NOMO-1 treated with DMSO at 0.1 percent for 48 hours (cell line): ENCODE data around the gene SYT2.
A peak's percentile ranks its signal among the peaks of the same experiment; 100 is the strongest.
"Not testable (repeated sequence)": the region's sequence is repeated elsewhere in the genome, so short reads cannot be mapped to it uniquely, and the experiment has no call there.

Experiments
- DNase-seq: peaks from one replicate; lab custom pipeline; 2025; ENCODE audit not compliant: unreplicated experiment; lab: John Stamatoyannopoulos, UW

SYT2 gene

DNA sequence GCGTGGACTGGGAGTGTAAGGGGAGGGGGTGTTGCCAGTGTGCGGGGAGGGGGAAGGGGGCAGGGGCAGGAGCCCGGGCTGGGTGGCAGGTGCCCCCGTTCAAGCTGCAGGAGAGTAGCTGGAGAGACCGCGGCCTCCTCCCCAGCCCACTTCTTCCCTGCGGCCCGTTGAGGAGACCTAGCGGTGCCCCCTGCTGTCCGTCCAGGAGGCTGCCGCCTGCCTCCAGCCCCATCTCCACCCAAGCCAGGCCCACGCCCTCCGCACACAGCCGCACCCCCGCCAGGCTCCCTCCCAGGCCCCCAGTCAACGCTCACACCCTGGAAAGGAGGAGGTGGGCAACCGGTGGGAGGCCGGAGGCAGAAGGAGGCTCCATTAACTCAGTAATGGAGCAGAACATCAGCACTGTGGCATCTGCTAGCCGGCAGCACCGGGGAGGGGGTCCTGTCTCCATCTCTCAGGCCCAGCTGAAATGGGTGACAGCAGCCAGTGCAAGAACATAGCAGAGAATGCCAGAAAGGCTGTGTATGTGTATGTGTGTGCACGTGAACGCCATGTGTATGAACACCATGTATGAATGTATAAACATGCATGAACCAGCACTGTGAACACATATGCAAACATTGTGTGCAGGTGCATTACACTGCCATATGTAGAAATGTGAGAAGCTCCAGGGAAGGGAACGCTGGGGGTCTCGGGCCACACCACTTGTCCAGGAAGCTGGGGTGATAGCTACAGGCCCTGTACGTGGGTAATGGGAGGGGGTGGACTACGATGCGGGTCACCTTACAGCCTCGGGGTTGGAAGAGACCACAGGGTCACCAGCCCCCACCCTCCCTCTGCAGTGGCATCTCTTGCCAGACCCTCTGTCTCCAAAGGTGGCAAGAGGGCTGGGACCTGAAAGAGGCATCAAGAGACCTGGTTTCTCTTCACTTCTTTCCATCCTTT lies 84.6 kb downstream of the SYT2 start:
- peak; percentile 77 for DNase-seq

DNA sequence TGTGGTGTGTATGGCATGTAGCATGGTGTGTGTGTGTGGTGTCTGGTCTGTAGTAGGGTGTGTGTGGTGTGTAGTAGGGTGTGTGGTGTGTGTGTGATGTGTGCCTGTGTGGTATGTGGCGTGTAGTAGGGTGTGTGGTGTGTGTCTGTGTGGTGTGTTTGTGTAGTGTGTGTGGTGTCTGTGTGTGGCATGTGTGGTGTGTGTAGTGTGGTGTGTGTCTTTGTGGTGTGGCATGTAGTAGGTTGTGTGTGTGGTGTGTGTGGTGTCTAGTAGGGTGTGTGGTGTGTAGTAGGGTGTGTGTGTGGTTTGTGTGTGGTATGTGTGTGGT lies 85.5 kb downstream of the SYT2 start:
- DNase-seq, result no peak

GRCh38 chr1:202624088-202624780 lies 86.0 kb downstream of the SYT2 start:
- no peak for DNase-seq

DNA sequence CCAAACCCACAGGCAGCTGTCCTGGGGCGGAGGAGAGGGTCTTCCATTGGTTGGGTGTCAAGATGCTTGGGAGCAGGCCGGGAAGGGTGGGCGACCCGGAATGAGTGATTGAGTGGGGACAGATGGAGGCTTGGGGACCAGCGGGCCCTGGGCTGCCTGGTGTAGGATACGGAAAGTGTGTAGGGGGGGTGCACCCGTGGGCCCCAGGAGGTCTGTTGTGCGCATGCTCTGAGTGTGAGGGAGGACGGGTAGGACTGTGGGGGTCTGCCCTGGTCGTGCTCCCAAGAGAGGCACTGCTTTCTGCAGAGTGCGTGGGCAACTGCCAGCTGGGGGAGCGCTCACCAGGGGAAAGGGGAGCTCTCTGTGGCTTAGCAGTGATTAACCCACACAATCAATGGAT lies 86.8 kb downstream of the SYT2 start:
- not testable (repeated sequence) for DNase-seq

GRCh38 chr1:202623075-202623474 lies 87.2 kb downstream of the SYT2 start:
- DNase-seq, result no peak

GRCh38 chr1:202622388-202622787 lies 87.9 kb downstream of the SYT2 start:
- DNase-seq, result no peak

- no peak for DNase-seq
Measured at GRCh38 chr1:202621446-202621845, 88.8 kb downstream of the SYT2 start.

DNA sequence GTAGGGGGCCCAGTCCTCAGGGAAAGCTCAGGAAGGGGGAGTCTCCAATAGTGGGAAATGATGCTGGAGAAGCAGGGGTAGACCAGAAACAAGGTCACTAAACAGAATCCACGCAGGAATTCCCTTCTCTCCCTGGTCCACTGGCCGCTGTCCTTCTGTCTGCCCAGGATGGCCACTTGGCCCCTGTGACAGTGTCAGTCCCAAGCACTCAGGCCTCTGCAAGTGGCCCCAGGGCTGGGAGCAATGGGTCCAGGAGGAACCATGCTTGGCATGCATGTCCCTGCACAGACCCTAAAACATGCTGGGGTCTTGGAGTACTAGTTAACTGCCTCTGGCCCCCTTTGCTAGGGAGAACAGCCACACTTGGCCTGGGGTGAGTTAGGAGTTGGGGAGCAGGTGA lies 90.2 kb downstream of the SYT2 start:
- not testable (repeated sequence) for DNase-seq

DNA sequence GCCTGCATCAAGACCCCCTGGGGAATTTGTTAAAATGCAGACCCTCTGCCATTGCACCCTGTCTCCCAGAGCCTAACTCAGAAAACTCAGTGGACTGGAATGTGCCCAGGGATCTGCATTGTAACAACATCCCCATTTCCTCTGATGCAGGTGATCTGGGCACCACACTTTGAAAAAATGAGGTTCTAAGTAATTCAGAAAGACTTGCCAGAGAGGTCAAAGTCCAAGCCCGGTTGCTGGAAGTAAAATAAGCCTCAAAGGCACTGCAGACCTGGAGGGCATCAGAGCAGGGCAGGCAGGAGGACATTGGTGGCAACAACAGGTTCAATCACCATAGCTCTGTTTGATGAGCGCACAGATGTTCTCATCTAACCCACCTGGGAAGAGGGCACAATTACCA lies 90.7 kb downstream of the SYT2 start:
- DNase-seq, result no peak

DNA sequence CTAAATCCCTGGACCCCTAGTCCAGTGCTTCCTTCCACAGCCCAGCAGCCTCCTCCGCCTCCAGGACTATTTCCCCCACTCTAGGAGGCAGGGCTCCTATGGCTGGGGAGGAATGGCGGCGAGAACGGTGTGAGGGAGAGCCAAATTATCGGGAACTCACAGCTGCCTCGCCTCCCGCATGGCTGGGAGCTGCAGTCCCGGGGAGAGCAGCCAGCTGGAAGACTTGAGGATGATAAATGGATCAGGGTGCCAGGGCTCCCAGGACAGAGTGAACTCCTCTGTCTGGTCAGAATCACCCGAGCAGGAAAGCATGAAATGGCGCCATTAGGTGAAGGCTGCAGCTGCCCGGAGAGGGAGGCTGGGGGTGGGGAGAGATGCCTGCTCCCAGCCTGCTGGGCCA lies 91.2 kb downstream of the SYT2 start:
- DNase-seq, result not testable (repeated sequence)

DNA sequence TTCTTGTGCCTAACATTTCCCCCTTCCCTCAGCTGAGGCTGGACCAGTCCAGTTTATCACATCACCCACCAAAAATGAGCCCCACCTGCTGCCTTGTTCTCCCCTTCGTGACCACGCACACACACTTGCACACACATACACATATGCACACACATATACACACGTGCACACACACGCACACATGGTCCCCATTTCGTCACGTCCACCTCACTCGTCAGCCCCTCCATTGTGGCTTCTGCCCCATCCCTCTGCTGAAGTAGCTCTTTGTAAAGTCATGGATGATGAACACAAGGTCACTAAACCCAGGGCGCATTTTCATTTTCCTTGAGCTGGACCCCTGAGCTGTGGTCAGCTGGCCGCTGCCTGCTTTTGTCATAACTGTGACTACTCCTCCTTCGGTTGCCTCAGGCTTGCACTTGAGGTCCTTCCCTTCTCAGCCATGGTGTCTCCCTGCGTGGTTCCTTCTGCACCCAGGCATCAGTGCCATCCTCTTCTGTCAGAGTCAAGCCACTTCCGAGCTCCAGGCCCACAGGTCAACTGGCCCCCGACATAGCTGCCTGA lies 93.8 kb downstream of the SYT2 start:
- peak; percentile 66 for DNase-seq

- peak; percentile 95 for DNase-seq
Measured at GRCh38 chr1:202615501-202616354, 94.5 kb downstream of the SYT2 start.

- not testable (repeated sequence) for DNase-seq
Measured at GRCh38 chr1:202615208-202615500, 95.1 kb downstream of the SYT2 start.

- DNase-seq, result not testable (repeated sequence)
Measured at GRCh38 chr1:202614363-202615207, 95.7 kb downstream of the SYT2 start.

DNA sequence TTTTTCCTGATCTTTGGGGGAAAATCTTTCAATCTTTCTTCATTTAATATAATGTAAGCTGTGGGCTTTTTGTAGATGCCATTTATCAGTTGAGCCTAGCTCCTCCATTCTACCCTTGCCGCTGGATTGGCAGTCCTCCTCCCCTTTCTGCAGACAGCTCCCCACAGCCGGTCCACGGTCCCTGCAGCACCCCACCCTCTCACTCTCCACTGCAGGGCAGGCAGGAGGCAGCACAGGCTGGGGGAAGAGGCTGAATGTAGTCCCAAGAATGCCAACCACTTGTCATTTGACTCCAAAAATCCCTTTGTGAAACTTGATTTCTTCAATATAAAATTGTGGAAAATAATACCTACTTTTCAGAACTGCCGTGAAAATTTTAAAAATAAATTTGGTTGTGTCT lies 96.7 kb downstream of the SYT2 start:
- DNase-seq, result no peak

DNA sequence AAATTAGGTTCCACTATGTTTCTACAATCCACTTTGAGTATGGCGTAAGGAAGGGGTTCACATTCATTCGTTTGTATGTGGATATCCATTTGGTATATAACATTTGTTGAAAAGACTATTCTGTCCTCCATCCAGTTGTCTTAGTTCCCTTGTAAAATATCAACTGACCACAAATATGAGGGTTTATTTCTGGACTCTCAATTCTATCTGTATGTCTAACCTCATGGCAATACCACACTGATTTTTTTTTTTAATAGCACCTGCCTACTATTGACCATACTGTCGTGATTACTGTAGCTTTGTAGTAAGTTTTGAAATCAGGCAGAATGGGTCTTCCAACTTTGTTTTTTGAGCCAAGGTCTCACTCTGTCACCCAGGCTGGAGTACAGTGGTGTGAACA lies 98.2 kb downstream of the SYT2 start:
- DNase-seq, result not testable (repeated sequence)

DNA sequence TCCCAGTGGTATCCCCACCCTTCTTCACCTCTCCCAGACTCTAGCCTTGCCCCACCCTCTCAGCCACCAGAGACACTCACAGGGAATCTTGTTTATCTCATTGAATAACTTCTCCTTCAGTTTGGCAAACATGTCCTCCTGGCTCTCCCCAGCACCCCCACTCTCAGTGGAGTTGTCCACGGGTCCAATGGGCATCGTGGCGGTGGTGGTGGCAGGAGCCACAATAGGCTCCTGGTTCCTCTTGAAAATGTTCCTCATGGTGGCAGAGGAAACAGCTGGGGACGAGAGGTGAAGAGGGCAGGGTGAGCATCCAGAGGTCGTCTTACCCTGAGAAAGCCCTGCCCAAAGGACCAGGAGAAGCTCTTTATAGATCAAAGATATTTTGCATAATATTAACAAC lies 104.7 kb downstream of the SYT2 start:
- DNase-seq, result no peak

DNA sequence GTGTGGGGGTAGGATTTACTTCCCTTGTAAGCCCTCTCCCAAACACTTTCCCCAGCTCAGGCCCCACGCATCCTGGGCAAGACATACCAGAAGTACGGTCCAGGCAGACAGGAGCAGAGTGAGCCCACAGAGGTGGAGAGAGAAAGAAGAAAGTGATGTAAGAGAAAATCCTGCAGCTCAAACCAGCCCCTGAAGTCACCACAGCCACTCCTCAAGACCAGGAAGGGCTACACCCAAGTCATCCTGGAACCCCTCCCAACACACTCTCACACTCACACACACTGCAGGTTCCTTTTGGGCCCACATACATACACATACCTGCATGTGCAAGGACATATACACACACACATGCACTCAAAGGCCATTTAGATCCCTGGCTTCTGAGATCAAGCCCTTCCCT lies 106.8 kb downstream of the SYT2 start:
- no peak for DNase-seq

DNA sequence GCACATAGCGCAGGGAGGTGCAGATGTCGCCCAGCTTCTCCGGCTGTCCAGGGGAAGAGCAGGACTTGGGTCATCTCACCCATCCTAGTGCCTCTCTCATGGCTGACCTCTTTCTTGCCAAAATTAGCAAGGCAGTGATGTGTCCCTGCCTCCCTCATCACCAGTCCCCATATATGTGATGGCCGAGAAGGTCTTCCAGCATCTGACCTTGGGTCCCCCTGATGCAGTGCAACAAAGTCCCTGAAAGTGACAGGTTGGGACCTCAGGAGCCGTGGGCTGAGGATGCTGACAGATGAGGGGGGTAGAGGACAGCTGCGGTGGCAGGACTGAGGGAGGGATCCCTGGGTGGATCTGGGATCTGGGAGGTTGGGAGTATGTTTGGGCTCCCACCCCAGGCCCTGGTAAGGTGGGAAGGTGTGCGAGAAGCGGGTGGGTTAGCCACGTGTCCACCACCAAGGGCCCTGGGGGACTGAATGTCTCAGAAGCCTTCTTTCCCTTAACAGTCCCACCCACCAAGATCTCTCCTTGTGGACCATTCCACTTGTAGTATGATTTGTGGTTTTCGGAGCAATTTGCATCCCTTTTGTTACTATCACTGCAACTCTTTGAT lies 109.7 kb downstream of the SYT2 start:
- no peak for DNase-seq
